ENCODE results near the gene GRIP1. TPM values are rescaled to one million over a fixed set of nuclear protein-coding genes. Genes with fewer than 3 reads are reported as not detected.

The GRIP1 gene
- total RNA-seq, 1 donor from 2014 or later = 3.1 TPM

- H3K36me3 ChIP-seq (ENCODE audit: control insufficient read depth in 3 of 3, insufficient read depth in 3 of 3, low read length in 3 of 3) = no peaks in the 10 kb centered on the region
- H3K4me3 ChIP-seq (ENCODE audit: low read length in 3 of 3) = no peak overlapping the region
- H3K27ac ChIP-seq (ENCODE audit: low read depth, low read length) = no peak overlapping the region
- no peaks in the 10 kb centered on the region for H3K9me3 ChIP-seq (ENCODE audit: control insufficient read depth in 3 of 3, low read length in 3 of 3)
- no peak overlapping the region for H3K9ac ChIP-seq (ENCODE audit: low read depth in 1 of 3, low read length in 3 of 3)
- H3K27me3 ChIP-seq (ENCODE audit: control insufficient read depth in 3 of 3, insufficient read depth in 3 of 3, low read length in 3 of 3) = no peaks in the 10 kb centered on the region
- H3K4me1 ChIP-seq (ENCODE audit: control insufficient read depth in 3 of 3, insufficient read depth in 3 of 3, low read length in 3 of 3) = no peaks in the 10 kb centered on the region
These were observed 74.8 kb downstream of the GRIP1 start for GRCh38 chr12:66603981-66604479.

- Histone ChIP-seq H3K9me3 (ENCODE audit: control insufficient read depth in 3 of 3, low read length in 3 of 3) (no peaks in the 10 kb centered on the region), H3K27ac (ENCODE audit: low read depth, low read length) (no peak overlapping the region), H3K27me3 (ENCODE audit: control insufficient read depth in 3 of 3, insufficient read depth in 3 of 3, low read length in 3 of 3) (no peaks in the 10 kb centered on the region), H3K36me3 (ENCODE audit: control insufficient read depth in 3 of 3, insufficient read depth in 3 of 3, low read length in 3 of 3) (no peaks in the 10 kb centered on the region), H3K4me1 (ENCODE audit: control insufficient read depth in 3 of 3, insufficient read depth in 3 of 3, low read length in 3 of 3) (no peaks in the 10 kb centered on the region), H3K4me3 (ENCODE audit: low read length in 3 of 3) (no peak overlapping the region), H3K9ac (ENCODE audit: low read depth in 1 of 3, low read length in 3 of 3) (no peak overlapping the region)
These were observed 75.4 kb downstream of the GRIP1 start for GRCh38 chr12:66603461-66603860.

- Histone ChIP-seq H3K27me3 (ENCODE audit: control insufficient read depth in 3 of 3, insufficient read depth in 3 of 3, low read length in 3 of 3) (no peaks in the 10 kb centered on the region), H3K4me1 (ENCODE audit: control insufficient read depth in 3 of 3, insufficient read depth in 3 of 3, low read length in 3 of 3) (no peaks in the 10 kb centered on the region), H3K36me3 (ENCODE audit: control insufficient read depth in 3 of 3, insufficient read depth in 3 of 3, low read length in 3 of 3) (no peaks in the 10 kb centered on the region), H3K9ac (ENCODE audit: low read depth in 1 of 3, low read length in 3 of 3) (no peak overlapping the region), H3K27ac (ENCODE audit: low read depth, low read length) (no peak overlapping the region), H3K4me3 (ENCODE audit: low read length in 3 of 3) (no peak overlapping the region), H3K9me3 (ENCODE audit: control insufficient read depth in 3 of 3, low read length in 3 of 3) (no peaks in the 10 kb centered on the region)
These were observed 76.3 kb downstream of the GRIP1 start for GRCh38 chr12:66602483-66603143.

GRCh38 chr12:66600903-66601302, 78.0 kb downstream of the GRIP1 start:
- Histone ChIP-seq H3K27ac (ENCODE audit: low read depth, low read length) (no peak overlapping the region), H3K9ac (ENCODE audit: low read depth in 1 of 3, low read length in 3 of 3) (no peak overlapping the region), H3K9me3 (ENCODE audit: control insufficient read depth in 3 of 3, low read length in 3 of 3) (no peaks in the 10 kb centered on the region), H3K4me1 (ENCODE audit: control insufficient read depth in 3 of 3, insufficient read depth in 3 of 3, low read length in 3 of 3) (no peaks in the 10 kb centered on the region), H3K27me3 (ENCODE audit: control insufficient read depth in 3 of 3, insufficient read depth in 3 of 3, low read length in 3 of 3) (no peaks in the 10 kb centered on the region), H3K36me3 (ENCODE audit: control insufficient read depth in 3 of 3, insufficient read depth in 3 of 3, low read length in 3 of 3) (no peaks in the 10 kb centered on the region), H3K4me3 (ENCODE audit: low read length in 3 of 3) (no peak overlapping the region)

- no peaks in the 10 kb centered on the region for H3K4me1 ChIP-seq (ENCODE audit: control insufficient read depth in 3 of 3, insufficient read depth in 3 of 3, low read length in 3 of 3)
- H3K4me3 ChIP-seq (ENCODE audit: low read length in 3 of 3) = no peak overlapping the region
- no peak overlapping the region for H3K27ac ChIP-seq (ENCODE audit: low read depth, low read length)
- H3K9me3 ChIP-seq (ENCODE audit: control insufficient read depth in 3 of 3, low read length in 3 of 3) = no peaks in the 10 kb centered on the region
- no peak overlapping the region for H3K9ac ChIP-seq (ENCODE audit: low read depth in 1 of 3, low read length in 3 of 3)
- H3K27me3 ChIP-seq (ENCODE audit: control insufficient read depth in 3 of 3, insufficient read depth in 3 of 3, low read length in 3 of 3) = no peaks in the 10 kb centered on the region
- no peaks in the 10 kb centered on the region for H3K36me3 ChIP-seq (ENCODE audit: control insufficient read depth in 3 of 3, insufficient read depth in 3 of 3, low read length in 3 of 3)
These were observed 79.1 kb downstream of the GRIP1 start for GRCh38 chr12:66599816-66600215.

GRCh38 chr12:66598608-66599007, 80.3 kb downstream of the GRIP1 start:
- Histone ChIP-seq H3K9me3 (ENCODE audit: control insufficient read depth in 3 of 3, low read length in 3 of 3) (no peaks in the 10 kb centered on the region), H3K9ac (ENCODE audit: low read depth in 1 of 3, low read length in 3 of 3) (no peak overlapping the region), H3K27ac (ENCODE audit: low read depth, low read length) (no peak overlapping the region), H3K4me1 (ENCODE audit: control insufficient read depth in 3 of 3, insufficient read depth in 3 of 3, low read length in 3 of 3) (no peaks in the 10 kb centered on the region), H3K36me3 (ENCODE audit: control insufficient read depth in 3 of 3, insufficient read depth in 3 of 3, low read length in 3 of 3) (no peaks in the 10 kb centered on the region), H3K4me3 (ENCODE audit: low read length in 3 of 3) (no peak overlapping the region), H3K27me3 (ENCODE audit: control insufficient read depth in 3 of 3, insufficient read depth in 3 of 3, low read length in 3 of 3) (no peaks in the 10 kb centered on the region)

GRCh38 chr12:66598079-66598478, 80.8 kb downstream of the GRIP1 start:
- H3K9me3 ChIP-seq (ENCODE audit: control insufficient read depth in 3 of 3, low read length in 3 of 3) = no peaks in the 10 kb centered on the region
- no peak overlapping the region for H3K27ac ChIP-seq (ENCODE audit: low read depth, low read length)
- no peaks in the 10 kb centered on the region for H3K4me1 ChIP-seq (ENCODE audit: control insufficient read depth in 3 of 3, insufficient read depth in 3 of 3, low read length in 3 of 3)
- no peak overlapping the region for H3K9ac ChIP-seq (ENCODE audit: low read depth in 1 of 3, low read length in 3 of 3)
- no peaks in the 10 kb centered on the region for H3K36me3 ChIP-seq (ENCODE audit: control insufficient read depth in 3 of 3, insufficient read depth in 3 of 3, low read length in 3 of 3)
- H3K27me3 ChIP-seq (ENCODE audit: control insufficient read depth in 3 of 3, insufficient read depth in 3 of 3, low read length in 3 of 3) = no peaks in the 10 kb centered on the region
- H3K4me3 ChIP-seq (ENCODE audit: low read length in 3 of 3) = no peak overlapping the region

- Histone ChIP-seq H3K27ac (ENCODE audit: low read depth, low read length) (no peak overlapping the region), H3K27me3 (ENCODE audit: control insufficient read depth in 3 of 3, insufficient read depth in 3 of 3, low read length in 3 of 3) (no peaks in the 10 kb centered on the region), H3K36me3 (ENCODE audit: control insufficient read depth in 3 of 3, insufficient read depth in 3 of 3, low read length in 3 of 3) (no peaks in the 10 kb centered on the region), H3K4me3 (ENCODE audit: low read length in 3 of 3) (no peak overlapping the region), H3K4me1 (ENCODE audit: control insufficient read depth in 3 of 3, insufficient read depth in 3 of 3, low read length in 3 of 3) (no peaks in the 10 kb centered on the region), H3K9me3 (ENCODE audit: control insufficient read depth in 3 of 3, low read length in 3 of 3) (no peaks in the 10 kb centered on the region), H3K9ac (ENCODE audit: low read depth in 1 of 3, low read length in 3 of 3) (no peak overlapping the region)
These were observed 82.7 kb downstream of the GRIP1 start for GRCh38 chr12:66596199-66596598.

GRCh38 chr12:66594688-66595087, 84.2 kb downstream of the GRIP1 start:
- no peaks in the 10 kb centered on the region for H3K36me3 ChIP-seq (ENCODE audit: control insufficient read depth in 3 of 3, insufficient read depth in 3 of 3, low read length in 3 of 3)
- no peak overlapping the region for H3K4me3 ChIP-seq (ENCODE audit: low read length in 3 of 3)
- H3K27me3 ChIP-seq (ENCODE audit: control insufficient read depth in 3 of 3, insufficient read depth in 3 of 3, low read length in 3 of 3) = no peaks in the 10 kb centered on the region
- H3K9me3 ChIP-seq (ENCODE audit: control insufficient read depth in 3 of 3, low read length in 3 of 3) = no peaks in the 10 kb centered on the region
- no peak overlapping the region for H3K9ac ChIP-seq (ENCODE audit: low read depth in 1 of 3, low read length in 3 of 3)
- H3K27ac ChIP-seq (ENCODE audit: low read depth, low read length) = no peak overlapping the region
- H3K4me1 ChIP-seq (ENCODE audit: control insufficient read depth in 3 of 3, insufficient read depth in 3 of 3, low read length in 3 of 3) = no peaks in the 10 kb centered on the region

GRCh38 chr12:66590275-66590985, 88.4 kb downstream of the GRIP1 start:
- no peaks in the 10 kb centered on the region for H3K36me3 ChIP-seq (ENCODE audit: control insufficient read depth in 3 of 3, insufficient read depth in 3 of 3, low read length in 3 of 3)
- H3K27me3 ChIP-seq (ENCODE audit: control insufficient read depth in 3 of 3, insufficient read depth in 3 of 3, low read length in 3 of 3) = no peaks in the 10 kb centered on the region
- no peaks in the 10 kb centered on the region for H3K9me3 ChIP-seq (ENCODE audit: control insufficient read depth in 3 of 3, low read length in 3 of 3)
- H3K4me3 ChIP-seq (ENCODE audit: low read length in 3 of 3) = no peak overlapping the region
- H3K27ac ChIP-seq (ENCODE audit: low read depth, low read length) = no peak overlapping the region
- H3K4me1 ChIP-seq (ENCODE audit: control insufficient read depth in 3 of 3, insufficient read depth in 3 of 3, low read length in 3 of 3) = no peaks in the 10 kb centered on the region
- H3K9ac ChIP-seq (ENCODE audit: low read depth in 1 of 3, low read length in 3 of 3) = no peak overlapping the region
